Thoracic aorta (tissue), 2 donors: Measurements from ENCODE around the gene ZNF296. TPM values are rescaled to one million over a fixed set of nuclear protein-coding genes. Genes with fewer than 3 reads are reported as not detected.

Experiments
- ATAC-seq: fragments of 150-250 bp; one replicate; pipeline ENCODE4 v1.8.0; 2017; ENCODE audit warnings: low read depth; ENCODE audit not compliant: insufficient number of reproducible peaks, low FRiP score
- DNase-seq: peaks from one replicate; pipeline ENCODE4 v3.0.0-alpha.2; 2020; ENCODE audit warnings: low spot score
- H3K27ac ChIP-seq, 2 donors: fragments of 200-600 bp; sonication (generic); 1 replicate in 1 of 2; 2 replicates in 1 of 2; pipeline ENCODE4 v1.5.1; 2016; ENCODE audit warnings: mild to moderate bottlenecking in 2 of 2, moderate library complexity in 2 of 2
- H3K27me3 ChIP-seq: fragments of 200-600 bp; sonication (generic); replicated peaks from 2 replicates; pipeline ENCODE4 v1.6.0; 2016; ENCODE audit warnings: mild to moderate bottlenecking; ENCODE audit not compliant: insufficient read depth
- H3K36me3 ChIP-seq: fragments of 200-600 bp; sonication (generic); one replicate; pipeline ENCODE4 v1.5.1; 2016
- H3K4me1 ChIP-seq, 2 donors: fragments of 200-600 bp; sonication (generic); 1 replicate in 1 of 2; 2 replicates in 1 of 2; pipeline versions ENCODE4 v1.5.1 to v1.6.0; 2016; ENCODE audit warnings: low read depth in 2 of 2, mild to moderate bottlenecking in 1 of 2; ENCODE audit not compliant: control insufficient read depth in 1 of 2
- H3K4me3 ChIP-seq: fragments of 200-600 bp; sonication (generic); 2 replicates; pipeline ENCODE4 v1.5.1; 2016; ENCODE audit warnings: mild to moderate bottlenecking
- H3K9me3 ChIP-seq: fragments of 200-600 bp; sonication (generic); 2 replicates; pipeline ENCODE4 v1.5.1; 2016
- total RNA-seq, 2 donors: library from RNA; depleted of rRNA; stranded (reverse); fragments of >200 nt; gene quantifications; one replicate each; pipeline versions ENCODE4 v1.1.0 to v1.2.3, GENCODE V29; 2016
- TF ChIP-seq, protein P1 (sequence below): fragments of 200-600 bp; sonication (generic); IDR thresholded peaks from one replicate; pipeline ENCODE4 v1.5.1; 2019; ENCODE audit warnings: antibody characterized with exemption

Gene ZNF296
- total RNA-seq, 2 donors from 2014 or later: 1.5 to 1.8 TPM

DNA sequence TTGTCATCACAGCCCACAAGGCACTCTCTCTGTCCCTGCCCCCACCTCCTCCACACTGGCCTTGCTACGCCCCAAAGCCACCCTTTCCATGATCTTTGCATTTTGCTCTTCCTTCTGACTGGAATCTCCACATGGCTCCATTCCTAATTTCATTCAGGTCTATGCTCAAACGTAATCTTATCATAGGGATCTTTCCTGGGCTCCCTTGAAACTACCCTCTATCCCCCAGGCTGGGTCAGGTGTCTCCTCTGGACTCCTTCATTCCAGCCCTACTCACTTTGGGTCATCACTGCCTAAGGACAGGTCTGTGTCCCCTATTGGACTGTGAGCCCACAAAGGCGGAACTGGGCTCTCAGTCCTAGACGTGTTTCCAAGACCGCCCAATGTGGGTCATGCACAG lies 5.9 kb upstream of the ZNF296 start:
- no peak overlapping the region for H3K4me3 ChIP-seq
- ATAC-seq: no peak
- TF ChIP-seq, protein P1, sequence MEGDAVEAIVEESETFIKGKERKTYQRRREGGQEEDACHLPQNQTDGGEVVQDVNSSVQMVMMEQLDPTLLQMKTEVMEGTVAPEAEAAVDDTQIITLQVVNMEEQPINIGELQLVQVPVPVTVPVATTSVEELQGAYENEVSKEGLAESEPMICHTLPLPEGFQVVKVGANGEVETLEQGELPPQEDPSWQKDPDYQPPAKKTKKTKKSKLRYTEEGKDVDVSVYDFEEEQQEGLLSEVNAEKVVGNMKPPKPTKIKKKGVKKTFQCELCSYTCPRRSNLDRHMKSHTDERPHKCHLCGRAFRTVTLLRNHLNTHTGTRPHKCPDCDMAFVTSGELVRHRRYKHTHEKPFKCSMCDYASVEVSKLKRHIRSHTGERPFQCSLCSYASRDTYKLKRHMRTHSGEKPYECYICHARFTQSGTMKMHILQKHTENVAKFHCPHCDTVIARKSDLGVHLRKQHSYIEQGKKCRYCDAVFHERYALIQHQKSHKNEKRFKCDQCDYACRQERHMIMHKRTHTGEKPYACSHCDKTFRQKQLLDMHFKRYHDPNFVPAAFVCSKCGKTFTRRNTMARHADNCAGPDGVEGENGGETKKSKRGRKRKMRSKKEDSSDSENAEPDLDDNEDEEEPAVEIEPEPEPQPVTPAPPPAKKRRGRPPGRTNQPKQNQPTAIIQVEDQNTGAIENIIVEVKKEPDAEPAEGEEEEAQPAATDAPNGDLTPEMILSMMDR: no peak

GRCh38 chr19:45079911-45080370 lies 3.7 kb upstream of the ZNF296 start:
- Histone ChIP-seq H3K9me3 (no peaks in the 10 kb centered on the region), H3K4me3 (peak overlapping the region; percentile 89), H3K36me3 (peaks cover 7% of the 10 kb centered on the region), H3K4me1 (peaks cover 16 to 33% of the 10 kb centered on the region in 2 donors), H3K27me3 (no peaks in the 10 kb centered on the region), H3K27ac (no peak overlapping the region)
- DNase-seq (no peak), ATAC-seq (no peak)
- TF ChIP-seq, protein P1: no peak

More for the DNA sequence above, 5.9 kb upstream of the ZNF296 start:
- H3K27ac ChIP-seq: no peak overlapping the region
- peaks cover 7% of the 10 kb centered on the region for H3K36me3 ChIP-seq
- H3K27me3 ChIP-seq: no peaks in the 10 kb centered on the region
- H3K4me1 ChIP-seq: peaks cover 11 to 22% of the 10 kb centered on the region in 2 donors
- no peaks in the 10 kb centered on the region for H3K9me3 ChIP-seq
- DNase-seq: no peak

DNA sequence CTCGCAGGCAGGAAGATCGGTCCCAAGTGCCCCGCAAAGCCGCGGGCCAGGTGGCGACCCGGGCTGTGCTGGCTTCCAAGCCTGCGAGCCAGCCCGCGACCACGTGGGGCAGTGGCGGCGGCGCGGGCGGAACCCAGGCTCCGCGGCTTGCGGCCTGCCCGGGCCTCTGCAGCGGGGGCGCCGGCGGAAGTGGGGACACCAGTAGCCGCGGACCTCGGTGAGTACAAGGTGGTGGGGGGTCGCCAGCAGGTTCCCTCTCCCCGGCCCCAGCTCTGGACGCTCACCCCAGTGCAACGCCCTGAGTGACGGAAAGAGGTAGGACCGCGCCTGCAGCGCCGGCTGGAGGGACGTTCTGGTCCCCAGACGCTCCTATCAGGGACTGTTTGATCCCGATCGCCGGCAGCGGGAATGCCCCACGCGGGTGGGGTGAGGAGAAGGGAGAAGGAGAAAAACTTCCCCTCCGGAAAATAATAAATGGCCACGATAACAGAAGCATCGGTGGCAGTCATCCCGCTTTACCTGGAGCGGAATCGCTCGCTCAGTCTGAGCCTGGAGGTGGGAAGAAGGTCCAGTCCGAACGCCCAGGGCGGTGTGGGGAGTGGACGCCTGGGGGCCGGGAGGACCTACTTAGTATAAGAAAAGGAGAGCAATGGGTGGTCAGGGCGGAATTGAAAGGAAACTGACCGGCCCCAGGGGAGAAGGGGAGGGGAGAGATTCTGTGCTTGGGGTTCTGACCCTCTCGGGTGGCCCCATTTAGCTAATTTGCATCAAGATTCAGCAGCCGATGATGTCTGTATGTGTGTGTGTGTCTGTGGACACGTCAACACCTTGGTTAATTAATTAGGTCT lies 3.0 kb upstream of the ZNF296 start, which contains the start of gene GEMIN7:
Gene GEMIN7 (plus strand): TSS at position 198 of the 848 bp plus-strand sequence. CDS start 10,855 bp downstream, outside the sequence.
- no peak within 1 kb of the TSS for H3K27ac ChIP-seq

GRCh38 chr19:45078390-45079062 lies 2.2 kb upstream of the ZNF296 start:
- no peak for ATAC-seq
- no peak for DNase-seq
- Histone ChIP-seq H3K4me1 (peaks cover 16 to 33% of the 10 kb centered on the region in 2 donors), H3K4me3 (peak overlapping the region; percentile 89), H3K9me3 (no peaks in the 10 kb centered on the region), H3K36me3 (peaks cover 7% of the 10 kb centered on the region), H3K27ac (no peak overlapping the region), H3K27me3 (no peaks in the 10 kb centered on the region)
- TF ChIP-seq, protein P1: no peak

More for the DNA sequence above, 3.0 kb upstream of the ZNF296 start, which contains the start of gene GEMIN7:
- peak within 1 kb of the TSS; percentile 89 for H3K4me3 ChIP-seq
- ATAC-seq (peak; percentile 21), DNase-seq (no peak)
- H3K36me3 ChIP-seq: peaks cover 7% of the 10 kb centered on the region
- H3K9me3 ChIP-seq: no peaks in the 10 kb centered on the region
- H3K27me3 ChIP-seq: no peaks in the 10 kb centered on the region
- peaks cover 16 to 33% of the 10 kb centered on the region in 2 donors for H3K4me1 ChIP-seq
- TF ChIP-seq, protein P1: peak; percentile 39
